ENCODE results near the gene PCYT1A. TPM values are rescaled to one million over a fixed set of nuclear protein-coding genes. Genes with fewer than 3 reads are reported as not detected.

PCYT1A gene
- total and polyA plus RNA-seq, 2 of the 13 experiments (the other 11 are each of a cell fraction or from before 2014, with no cell fraction given): 26.4 to 45.3 TPM

DNA sequence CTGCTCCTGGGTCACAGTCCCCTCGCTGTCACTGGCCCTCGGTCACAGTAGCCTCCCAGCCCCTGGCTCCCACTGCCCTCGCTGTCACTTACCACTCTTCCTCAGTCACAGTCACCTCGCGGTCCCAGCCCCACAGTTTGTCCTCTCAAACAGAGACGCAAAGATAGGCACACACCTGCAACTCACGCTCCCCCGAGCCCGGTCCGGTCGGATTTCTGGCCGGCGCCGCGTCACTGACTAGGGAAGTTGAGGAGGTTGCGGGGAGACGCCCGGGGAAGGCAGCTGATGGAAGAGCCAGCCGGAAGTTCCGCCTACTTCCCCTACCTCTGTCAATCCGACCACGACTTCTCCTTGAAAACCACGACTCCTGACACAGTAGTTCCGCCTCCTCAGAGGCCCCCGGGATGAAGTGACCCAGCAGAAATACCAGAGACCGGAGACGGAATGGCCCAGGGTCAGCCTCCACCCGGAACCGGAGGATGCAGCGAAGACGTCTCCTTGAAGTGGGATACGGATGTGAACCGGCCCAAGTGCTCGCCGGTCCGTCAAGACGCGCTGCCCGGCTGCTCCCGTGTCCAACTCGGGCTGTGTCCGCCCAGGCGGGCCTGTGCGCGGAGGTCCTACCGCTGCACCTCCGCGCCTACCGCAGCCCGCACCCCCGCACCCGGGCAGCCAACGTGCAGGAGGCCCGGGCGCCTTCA, at the start of gene PCYT1A (continued):
- TF ChIP-seq, protein P1, sequence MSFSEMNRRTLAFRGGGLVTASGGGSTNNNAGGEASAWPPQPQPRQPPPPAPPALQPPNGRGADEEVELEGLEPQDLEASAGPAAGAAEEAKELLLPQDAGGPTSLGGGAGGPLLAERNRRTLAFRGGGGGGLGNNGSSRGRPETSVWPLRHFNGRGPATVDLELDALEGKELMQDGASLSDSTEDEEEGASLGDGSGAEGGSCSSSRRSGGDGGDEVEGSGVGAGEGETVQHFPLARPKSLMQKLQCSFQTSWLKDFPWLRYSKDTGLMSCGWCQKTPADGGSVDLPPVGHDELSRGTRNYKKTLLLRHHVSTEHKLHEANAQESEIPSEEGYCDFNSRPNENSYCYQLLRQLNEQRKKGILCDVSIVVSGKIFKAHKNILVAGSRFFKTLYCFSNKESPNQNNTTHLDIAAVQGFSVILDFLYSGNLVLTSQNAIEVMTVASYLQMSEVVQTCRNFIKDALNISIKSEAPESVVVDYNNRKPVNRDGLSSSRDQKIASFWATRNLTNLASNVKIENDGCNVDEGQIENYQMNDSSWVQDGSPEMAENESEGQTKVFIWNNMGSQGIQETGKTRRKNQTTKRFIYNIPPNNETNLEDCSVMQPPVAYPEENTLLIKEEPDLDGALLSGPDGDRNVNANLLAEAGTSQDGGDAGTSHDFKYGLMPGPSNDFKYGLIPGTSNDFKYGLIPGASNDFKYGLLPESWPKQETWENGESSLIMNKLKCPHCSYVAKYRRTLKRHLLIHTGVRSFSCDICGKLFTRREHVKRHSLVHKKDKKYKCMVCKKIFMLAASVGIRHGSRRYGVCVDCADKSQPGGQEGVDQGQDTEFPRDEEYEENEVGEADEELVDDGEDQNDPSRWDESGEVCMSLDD (CRISPR knock-in tag; IDR thresholded peaks at IDR 0.05; ENCODE audit: borderline replicate concordance): peak; percentile 69; the same call in 1 of the 2 replicates
- TF ChIP-seq RARA (CRISPR knock-in tag; IDR thresholded peaks at IDR 0.05): peak; percentile 7; the same call in 1 of the 2 replicates
- TF ChIP-seq, protein P2, sequence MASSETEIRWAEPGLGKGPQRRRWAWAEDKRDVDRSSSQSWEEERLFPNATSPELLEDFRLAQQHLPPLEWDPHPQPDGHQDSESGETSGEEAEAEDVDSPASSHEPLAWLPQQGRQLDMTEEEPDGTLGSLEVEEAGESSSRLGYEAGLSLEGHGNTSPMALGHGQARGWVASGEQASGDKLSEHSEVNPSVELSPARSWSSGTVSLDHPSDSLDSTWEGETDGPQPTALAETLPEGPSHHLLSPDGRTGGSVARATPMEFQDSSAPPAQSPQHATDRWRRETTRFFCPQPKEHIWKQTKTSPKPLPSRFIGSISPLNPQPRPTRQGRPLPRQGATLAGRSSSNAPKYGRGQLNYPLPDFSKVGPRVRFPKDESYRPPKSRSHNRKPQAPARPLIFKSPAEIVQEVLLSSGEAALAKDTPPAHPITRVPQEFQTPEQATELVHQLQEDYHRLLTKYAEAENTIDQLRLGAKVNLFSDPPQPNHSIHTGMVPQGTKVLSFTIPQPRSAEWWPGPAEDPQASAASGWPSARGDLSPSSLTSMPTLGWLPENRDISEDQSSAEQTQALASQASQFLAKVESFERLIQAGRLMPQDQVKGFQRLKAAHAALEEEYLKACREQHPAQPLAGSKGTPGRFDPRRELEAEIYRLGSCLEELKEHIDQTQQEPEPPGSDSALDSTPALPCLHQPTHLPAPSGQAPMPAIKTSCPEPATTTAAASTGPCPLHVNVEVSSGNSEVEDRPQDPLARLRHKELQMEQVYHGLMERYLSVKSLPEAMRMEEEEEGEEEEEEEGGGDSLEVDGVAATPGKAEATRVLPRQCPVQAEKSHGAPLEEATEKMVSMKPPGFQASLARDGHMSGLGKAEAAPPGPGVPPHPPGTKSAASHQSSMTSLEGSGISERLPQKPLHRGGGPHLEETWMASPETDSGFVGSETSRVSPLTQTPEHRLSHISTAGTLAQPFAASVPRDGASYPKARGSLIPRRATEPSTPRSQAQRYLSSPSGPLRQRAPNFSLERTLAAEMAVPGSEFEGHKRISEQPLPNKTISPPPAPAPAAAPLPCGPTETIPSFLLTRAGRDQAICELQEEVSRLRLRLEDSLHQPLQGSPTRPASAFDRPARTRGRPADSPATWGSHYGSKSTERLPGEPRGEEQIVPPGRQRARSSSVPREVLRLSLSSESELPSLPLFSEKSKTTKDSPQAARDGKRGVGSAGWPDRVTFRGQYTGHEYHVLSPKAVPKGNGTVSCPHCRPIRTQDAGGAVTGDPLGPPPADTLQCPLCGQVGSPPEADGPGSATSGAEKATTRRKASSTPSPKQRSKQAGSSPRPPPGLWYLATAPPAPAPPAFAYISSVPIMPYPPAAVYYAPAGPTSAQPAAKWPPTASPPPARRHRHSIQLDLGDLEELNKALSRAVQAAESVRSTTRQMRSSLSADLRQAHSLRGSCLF (CRISPR knock-in tag; IDR thresholded peaks at IDR 0.05; ENCODE audit: borderline replicate concordance): no peak; the same call in 1 of the 2 replicates
- TF ChIP-seq, protein P3, sequence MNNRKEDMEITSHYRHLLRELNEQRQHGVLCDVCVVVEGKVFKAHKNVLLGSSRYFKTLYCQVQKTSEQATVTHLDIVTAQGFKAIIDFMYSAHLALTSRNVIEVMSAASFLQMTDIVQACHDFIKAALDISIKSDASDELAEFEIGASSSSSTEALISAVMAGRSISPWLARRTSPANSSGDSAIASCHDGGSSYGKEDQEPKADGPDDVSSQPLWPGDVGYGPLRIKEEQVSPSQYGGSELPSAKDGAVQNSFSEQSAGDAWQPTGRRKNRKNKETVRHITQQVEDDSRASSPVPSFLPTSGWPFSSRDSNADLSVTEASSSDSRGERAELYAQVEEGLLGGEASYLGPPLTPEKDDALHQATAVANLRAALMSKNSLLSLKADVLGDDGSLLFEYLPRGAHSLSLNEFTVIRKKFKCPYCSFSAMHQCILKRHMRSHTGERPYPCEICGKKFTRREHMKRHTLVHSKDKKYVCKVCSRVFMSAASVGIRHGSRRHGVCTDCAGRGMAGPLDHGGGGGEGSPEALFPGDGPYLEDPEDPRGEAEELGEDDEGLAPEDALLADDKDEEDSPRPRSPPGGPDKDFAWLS (CRISPR knock-in tag; IDR thresholded peaks at IDR 0.05; ENCODE audit: borderline replicate concordance): no peak
- TF ChIP-seq, protein P4, sequence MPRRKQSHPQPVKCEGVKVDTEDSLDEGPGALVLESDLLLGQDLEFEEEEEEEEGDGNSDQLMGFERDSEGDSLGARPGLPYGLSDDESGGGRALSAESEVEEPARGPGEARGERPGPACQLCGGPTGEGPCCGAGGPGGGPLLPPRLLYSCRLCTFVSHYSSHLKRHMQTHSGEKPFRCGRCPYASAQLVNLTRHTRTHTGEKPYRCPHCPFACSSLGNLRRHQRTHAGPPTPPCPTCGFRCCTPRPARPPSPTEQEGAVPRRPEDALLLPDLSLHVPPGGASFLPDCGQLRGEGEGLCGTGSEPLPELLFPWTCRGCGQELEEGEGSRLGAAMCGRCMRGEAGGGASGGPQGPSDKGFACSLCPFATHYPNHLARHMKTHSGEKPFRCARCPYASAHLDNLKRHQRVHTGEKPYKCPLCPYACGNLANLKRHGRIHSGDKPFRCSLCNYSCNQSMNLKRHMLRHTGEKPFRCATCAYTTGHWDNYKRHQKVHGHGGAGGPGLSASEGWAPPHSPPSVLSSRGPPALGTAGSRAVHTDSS (CRISPR knock-in tag; conservative IDR thresholded peaks at IDR 0.05): no peak
- TF ChIP-seq, protein P5, sequence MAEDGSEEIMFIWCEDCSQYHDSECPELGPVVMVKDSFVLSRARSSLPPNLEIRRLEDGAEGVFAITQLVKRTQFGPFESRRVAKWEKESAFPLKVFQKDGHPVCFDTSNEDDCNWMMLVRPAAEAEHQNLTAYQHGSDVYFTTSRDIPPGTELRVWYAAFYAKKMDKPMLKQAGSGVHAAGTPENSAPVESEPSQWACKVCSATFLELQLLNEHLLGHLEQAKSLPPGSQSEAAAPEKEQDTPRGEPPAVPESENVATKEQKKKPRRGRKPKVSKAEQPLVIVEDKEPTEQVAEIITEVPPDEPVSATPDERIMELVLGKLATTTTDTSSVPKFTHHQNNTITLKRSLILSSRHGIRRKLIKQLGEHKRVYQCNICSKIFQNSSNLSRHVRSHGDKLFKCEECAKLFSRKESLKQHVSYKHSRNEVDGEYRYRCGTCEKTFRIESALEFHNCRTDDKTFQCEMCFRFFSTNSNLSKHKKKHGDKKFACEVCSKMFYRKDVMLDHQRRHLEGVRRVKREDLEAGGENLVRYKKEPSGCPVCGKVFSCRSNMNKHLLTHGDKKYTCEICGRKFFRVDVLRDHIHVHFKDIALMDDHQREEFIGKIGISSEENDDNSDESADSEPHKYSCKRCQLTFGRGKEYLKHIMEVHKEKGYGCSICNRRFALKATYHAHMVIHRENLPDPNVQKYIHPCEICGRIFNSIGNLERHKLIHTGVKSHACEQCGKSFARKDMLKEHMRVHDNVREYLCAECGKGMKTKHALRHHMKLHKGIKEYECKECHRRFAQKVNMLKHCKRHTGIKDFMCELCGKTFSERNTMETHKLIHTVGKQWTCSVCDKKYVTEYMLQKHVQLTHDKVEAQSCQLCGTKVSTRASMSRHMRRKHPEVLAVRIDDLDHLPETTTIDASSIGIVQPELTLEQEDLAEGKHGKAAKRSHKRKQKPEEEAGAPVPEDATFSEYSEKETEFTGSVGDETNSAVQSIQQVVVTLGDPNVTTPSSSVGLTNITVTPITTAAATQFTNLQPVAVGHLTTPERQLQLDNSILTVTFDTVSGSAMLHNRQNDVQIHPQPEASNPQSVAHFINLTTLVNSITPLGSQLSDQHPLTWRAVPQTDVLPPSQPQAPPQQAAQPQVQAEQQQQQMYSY (CRISPR knock-in tag; IDR thresholded peaks at IDR 0.05): no peak; the same call in 1 of the 2 replicates
- TF ChIP-seq POLR2G (IDR thresholded peaks at IDR 0.05; ENCODE audit: low read depth, low read length): peak; percentile 96
- TF ChIP-seq KDM1A (CRISPR knock-in tag; IDR thresholded peaks at IDR 0.05): no peak
- TF ChIP-seq DPF2 (CRISPR knock-in tag; IDR thresholded peaks at IDR 0.05; ENCODE audit: borderline replicate concordance, low read depth): no peak
- TF ChIP-seq PLRG1 (conservative IDR thresholded peaks at IDR 0.05): no peak
